DND-41 (cell line): ENCODE measurements around the gene LIG1.

ENCODE experiments used
- ATAC-seq: fragments of 200-7000 bp; cut with Tn5 transposase; 3 replicates; pipeline ENCODE4 v1.9.1; 2021; ENCODE audit warnings: low read depth; ENCODE audit not compliant: insufficient read depth
- DNase-seq: peaks from one replicate; pipeline ENCODE4 v3.0.0-alpha.2; 2020
- H2AFZ ChIP-seq: 2 replicates; pipeline ENCODE4 v1.6.0; 2012; ENCODE audit warnings: low read depth, low read length
- H3K27ac ChIP-seq: 2 replicates; pipeline ENCODE4 v1.5.1; 2012; ENCODE audit warnings: low read length, inconsistent platforms
- H3K27me3 ChIP-seq: fragments of 200-600 bp; sonication (generic); 2 replicates; pipeline ENCODE4 v1.6.0; 2012; ENCODE audit warnings: low read length, mild to moderate bottlenecking, inconsistent platforms; ENCODE audit not compliant: insufficient read depth, poor library complexity
- H3K36me3 ChIP-seq: 2 replicates; pipeline ENCODE4 v1.5.1; 2012; ENCODE audit warnings: low read length, inconsistent platforms; ENCODE audit not compliant: insufficient read depth
- H3K4me1 ChIP-seq: 2 replicates; pipeline ENCODE4 v1.5.1; 2012; ENCODE audit warnings: mild to moderate bottlenecking, low read length; ENCODE audit not compliant: insufficient read depth
- H3K4me2 ChIP-seq: 2 replicates; pipeline ENCODE4 v1.6.0; 2012; ENCODE audit warnings: mild to moderate bottlenecking, moderate library complexity, low read length, inconsistent platforms; ENCODE audit not compliant: insufficient read depth
- H3K4me3 ChIP-seq, 2 experiments: fragments of 200-600 bp in 1 of 2; shearing (Covaris generic) in 1 of 2; 2 replicates each; pipeline ENCODE4 v1.5.1; 2012 to 2016; ENCODE audit warnings: inconsistent platforms in 2 of 2, low read length in 2 of 2, mild to moderate bottlenecking in 2 of 2, low read depth in 1 of 2, moderate library complexity in 1 of 2
- H3K79me2 ChIP-seq: 2 replicates; pipeline ENCODE4 v1.6.0; 2012; ENCODE audit warnings: low read length, inconsistent platforms; ENCODE audit not compliant: insufficient read depth
- H3K9ac ChIP-seq: 2 replicates; pipeline ENCODE4 v1.6.0; 2012; ENCODE audit warnings: low read depth, mild to moderate bottlenecking, inconsistent platforms, low read length, moderate library complexity
- H3K9me3 ChIP-seq: 2 replicates; pipeline ENCODE4 v1.5.1; 2012; ENCODE audit warnings: low read length, moderate library complexity, mild to moderate bottlenecking, inconsistent platforms; ENCODE audit not compliant: insufficient read depth, severe bottlenecking
- H4K20me1 ChIP-seq: 2 replicates; pipeline ENCODE4 v1.6.0; 2012; ENCODE audit warnings: low read length; ENCODE audit not compliant: insufficient read depth
- EZH2 ChIP-seq: IDR thresholded peaks from 3 replicates; pipeline ENCODE4 v1.6.1; 2012; ENCODE audit warnings: borderline replicate concordance, low read depth, mild to moderate bottlenecking, moderate library complexity, low read length, inconsistent platforms; ENCODE audit not compliant: severe bottlenecking
- TF ChIP-seq, protein P1 (sequence below): IDR thresholded peaks from 2 replicates; pipeline ENCODE4 v1.5.1; 2012; ENCODE audit warnings: borderline replicate concordance, low read length, moderate library complexity, mild to moderate bottlenecking; ENCODE audit not compliant: poor library complexity, severe bottlenecking; ENCODE audit errors: extremely low read depth

The LIG1 gene

GRCh38 chr19:48168689-48169088 is 1.5 kb downstream of the LIG1 start:
- peak overlapping the region in 1 of 2 experiments; percentile 100; a peak in 1 of 4 replicates for H3K4me3 ChIP-seq
- no peak for TF ChIP-seq EZH2
- TF ChIP-seq, protein P1, sequence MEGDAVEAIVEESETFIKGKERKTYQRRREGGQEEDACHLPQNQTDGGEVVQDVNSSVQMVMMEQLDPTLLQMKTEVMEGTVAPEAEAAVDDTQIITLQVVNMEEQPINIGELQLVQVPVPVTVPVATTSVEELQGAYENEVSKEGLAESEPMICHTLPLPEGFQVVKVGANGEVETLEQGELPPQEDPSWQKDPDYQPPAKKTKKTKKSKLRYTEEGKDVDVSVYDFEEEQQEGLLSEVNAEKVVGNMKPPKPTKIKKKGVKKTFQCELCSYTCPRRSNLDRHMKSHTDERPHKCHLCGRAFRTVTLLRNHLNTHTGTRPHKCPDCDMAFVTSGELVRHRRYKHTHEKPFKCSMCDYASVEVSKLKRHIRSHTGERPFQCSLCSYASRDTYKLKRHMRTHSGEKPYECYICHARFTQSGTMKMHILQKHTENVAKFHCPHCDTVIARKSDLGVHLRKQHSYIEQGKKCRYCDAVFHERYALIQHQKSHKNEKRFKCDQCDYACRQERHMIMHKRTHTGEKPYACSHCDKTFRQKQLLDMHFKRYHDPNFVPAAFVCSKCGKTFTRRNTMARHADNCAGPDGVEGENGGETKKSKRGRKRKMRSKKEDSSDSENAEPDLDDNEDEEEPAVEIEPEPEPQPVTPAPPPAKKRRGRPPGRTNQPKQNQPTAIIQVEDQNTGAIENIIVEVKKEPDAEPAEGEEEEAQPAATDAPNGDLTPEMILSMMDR, result no peak
- ATAC-seq, result no peak

GRCh38 chr19:48158210-48158790 is 11.8 kb downstream of the LIG1 start:
- peaks cover 91% of the 10 kb centered on the region for H3K36me3 ChIP-seq
- no peak overlapping the region for H3K27ac ChIP-seq
- TF ChIP-seq EZH2, result no peak
- TF ChIP-seq, protein P1, result no peak

More at GRCh38 chr19:48168689-48169088, 1.5 kb downstream of the LIG1 start:
- DNase-seq, result no peak
- Histone ChIP-seq H3K4me2 (peak overlapping the region; percentile 78), H3K79me2 (peaks cover 77% of the 10 kb centered on the region), H4K20me1 (peaks cover 37% of the 10 kb centered on the region), H3K4me1 (peaks cover 35% of the 10 kb centered on the region), H3K9ac (no peak overlapping the region), H3K36me3 (peaks cover 41% of the 10 kb centered on the region), H3K9me3 (no peaks in the 10 kb centered on the region), H2AFZ (no peak overlapping the region), H3K27me3 (no peaks in the 10 kb centered on the region), H3K27ac (no peak overlapping the region)

DNA sequence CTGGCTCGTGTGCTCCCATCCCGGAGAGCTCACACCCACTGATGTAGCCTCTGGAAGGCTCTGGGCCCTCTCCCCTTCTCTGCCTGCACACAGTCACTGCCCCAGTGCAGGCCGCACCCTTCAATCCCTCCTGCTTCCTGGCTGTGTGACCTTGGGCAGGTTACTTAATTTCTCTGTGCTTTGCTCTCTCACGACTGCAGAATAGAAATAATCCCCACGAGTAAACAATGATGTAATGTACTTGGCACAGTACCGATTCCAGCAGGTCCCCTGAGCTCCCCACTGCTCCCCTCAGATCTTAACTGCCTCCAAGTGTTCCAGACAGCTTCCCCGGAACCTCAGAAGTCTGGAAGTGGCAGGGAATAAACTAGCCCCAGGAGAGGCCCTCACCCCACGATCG is 16.1 kb downstream of the LIG1 start:
- Histone ChIP-seq H3K79me2 (peaks cover 5% of the 10 kb centered on the region; the same call in 1 of the 2 replicates), H3K27me3 (no peaks in the 10 kb centered on the region), H3K4me2 (no peak overlapping the region), H2AFZ (no peak overlapping the region), H4K20me1 (peaks cover 23% of the 10 kb centered on the region), H3K9me3 (no peaks in the 10 kb centered on the region), H3K9ac (no peak overlapping the region), H3K4me1 (no peaks in the 10 kb centered on the region), H3K36me3 (peaks cover 93% of the 10 kb centered on the region), H3K4me3 (no peak overlapping the region), H3K27ac (no peak overlapping the region)
- TF ChIP-seq, protein P1, result no peak
- TF ChIP-seq EZH2, result no peak
- DNase-seq (no peak), ATAC-seq (no peak; the same call in 2 of the 3 replicates)

More at GRCh38 chr19:48158210-48158790, 11.8 kb downstream of the LIG1 start:
- Histone ChIP-seq H3K4me2 (no peak overlapping the region), H4K20me1 (peaks cover 42% of the 10 kb centered on the region), H3K4me1 (no peaks in the 10 kb centered on the region), H3K27me3 (no peaks in the 10 kb centered on the region), H3K4me3 (no peak overlapping the region), H2AFZ (no peak overlapping the region), H3K9ac (no peak overlapping the region), H3K79me2 (peaks cover 12% of the 10 kb centered on the region), H3K9me3 (no peaks in the 10 kb centered on the region)
- ATAC-seq (no peak), DNase-seq (no peak)
